Esophagus squamous epithelium (tissue), 4 donors: ENCODE measurements around the gene HKDC1.

ENCODE experiments used
- CTCF ChIP-seq, 6 experiments: fragments of 450-650 bp in 4 of 6; fragments of 200-600 bp in 2 of 6; sonication (generic) in 2 of 6; IDR thresholded peaks; one replicate each; pipeline ENCODE4 v1.5.1; 2016 to 2019; ENCODE audit warnings: antibody characterized with exemption in 6 of 6, mild to moderate bottlenecking in 4 of 6, moderate library complexity in 4 of 6
- POLR2A ChIP-seq, 4 donors: fragments of 450-650 bp; IDR thresholded peaks; one replicate each; pipeline ENCODE4 v1.6.1; 2017; ENCODE audit warnings: antibody characterized with exemption in 4 of 4, mild to moderate bottlenecking in 4 of 4, moderate library complexity in 3 of 4

DNA sequence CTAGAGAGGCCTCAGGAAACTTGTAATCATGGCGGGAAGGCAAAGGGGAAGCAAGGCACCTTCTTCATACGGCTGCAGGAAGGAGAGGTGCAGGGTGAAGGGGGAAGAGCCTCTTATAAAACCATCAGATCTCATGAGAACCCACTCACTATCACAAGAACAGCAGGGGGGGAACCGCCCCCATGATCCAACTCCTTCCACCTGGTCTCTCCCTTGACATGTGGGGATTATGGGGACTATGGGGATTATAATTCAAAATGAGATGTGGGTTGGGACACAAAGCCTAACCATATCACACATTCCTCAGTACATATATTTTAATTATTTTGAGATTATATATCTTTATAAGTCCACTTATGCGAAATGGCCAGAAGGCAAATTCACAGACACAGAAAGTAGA, 67.0 kb downstream of the HKDC1 start:
- TF ChIP-seq CTCF (IDR thresholded peaks at IDR 0.05), result no peak
- no peak for TF ChIP-seq POLR2A (IDR thresholded peaks at IDR 0.05)
